ENCODE data around the gene FSTL1.
"Not testable (repeated sequence)": the region's sequence is repeated elsewhere in the genome, so short reads cannot be mapped to it uniquely, and the experiment has no call there.

Gene FSTL1

GRCh38 chr3:120418446-120418845, 32.3 kb downstream of the FSTL1 start:
- DNase-seq (ENCODE audit: low spot score) = no peak

- DNase-seq (ENCODE audit: low spot score) = peak; percentile 85
Observed at GRCh38 chr3:120417272-120417911, 33.4 kb downstream of the FSTL1 start.

- no peak for DNase-seq (ENCODE audit: low spot score)
Observed at GRCh38 chr3:120416868-120417267, 33.9 kb downstream of the FSTL1 start.

- no peak for DNase-seq (ENCODE audit: low spot score)
Observed at GRCh38 chr3:120415756-120416155, 35.0 kb downstream of the FSTL1 start.

GRCh38 chr3:120410541-120410940, 40.3 kb downstream of the FSTL1 start:
- DNase-seq (ENCODE audit: low spot score) = no peak

- no peak for DNase-seq (ENCODE audit: low spot score)
Observed at GRCh38 chr3:120410116-120410515, 40.7 kb downstream of the FSTL1 start.

- no peak for DNase-seq (ENCODE audit: low spot score)
Observed at GRCh38 chr3:120407508-120408287, 43.1 kb downstream of the FSTL1 start.

- DNase-seq (ENCODE audit: low spot score) = no peak
Observed at GRCh38 chr3:120404876-120405275, 45.9 kb downstream of the FSTL1 start.

- DNase-seq (ENCODE audit: low spot score) = no peak
Observed at GRCh38 chr3:120402257-120402656, 48.5 kb downstream of the FSTL1 start.

GRCh38 chr3:120399372-120399771, 51.4 kb downstream of the FSTL1 start:
- no peak for DNase-seq (ENCODE audit: low spot score)

GRCh38 chr3:120396469-120396868, 54.3 kb downstream of the FSTL1 start:
- DNase-seq (ENCODE audit: low spot score) = no peak

- no peak for DNase-seq (ENCODE audit: low spot score)
Observed at GRCh38 chr3:120394347-120394746, 56.4 kb downstream of the FSTL1 start.

GRCh38 chr3:120393761-120394160, 57.0 kb downstream of the FSTL1 start:
- no peak for DNase-seq (ENCODE audit: low spot score)

- DNase-seq (ENCODE audit: low spot score) = no peak
Observed at GRCh38 chr3:120393243-120393642, 57.5 kb downstream of the FSTL1 start.

GRCh38 chr3:120382941-120383447, 67.8 kb downstream of the FSTL1 start:
- no peak for DNase-seq (ENCODE audit: low spot score)

- no peak for DNase-seq (ENCODE audit: low spot score)
Observed at GRCh38 chr3:120381503-120381902, 69.3 kb downstream of the FSTL1 start.

GRCh38 chr3:120377948-120378347, 72.8 kb downstream of the FSTL1 start:
- DNase-seq (ENCODE audit: low spot score) = not testable (repeated sequence)

- DNase-seq (ENCODE audit: low spot score) = no peak
Observed at GRCh38 chr3:120370463-120370862, 80.3 kb downstream of the FSTL1 start.

GRCh38 chr3:120369037-120369467, 81.7 kb downstream of the FSTL1 start:
- DNase-seq (ENCODE audit: low spot score) = no peak

- no peak for DNase-seq (ENCODE audit: low spot score)
Observed at GRCh38 chr3:120368172-120368571, 82.6 kb downstream of the FSTL1 start.

GRCh38 chr3:120364821-120365220, 86.0 kb downstream of the FSTL1 start:
- DNase-seq (ENCODE audit: low spot score) = no peak

- DNase-seq (ENCODE audit: low spot score) = no peak
Observed at GRCh38 chr3:120364101-120364500, 86.7 kb downstream of the FSTL1 start.

- DNase-seq (ENCODE audit: low spot score) = no peak
Observed at GRCh38 chr3:120357807-120358206, 93.0 kb downstream of the FSTL1 start.

Measured in hematopoietic multipotent progenitor cell treated with erythropoietin and hydrocortisone succinate and interleukin-3 and kit ligand, for 15 days (in vitro differentiated cells).